H1 (cell line): ENCODE data around the gene ADPRM. TPM values are rescaled to one million over a fixed set of nuclear protein-coding genes. Genes with fewer than 3 reads are reported as not detected.
A peak's percentile ranks its signal among the peaks of the same experiment; 100 is the strongest.

ENCODE experiments used
- CTCF ChIA-PET: fragments of 300-600 bp; sonication (Branson Sonifier 250); formaldehyde crosslinking; loops from one replicate; lab custom pipeline; 2021; ENCODE audit not compliant: partially characterized antibody; lab: Charles Lee
- POLR2A ChIA-PET: fragments of 300-600 bp; sonication (Branson Sonifier 250); formaldehyde crosslinking; loops from one replicate; lab custom pipeline; 2021; ENCODE audit warnings: inconsistent platforms; ENCODE audit not compliant: partially characterized antibody; lab: Charles Lee
- DNase-seq, 2 experiments: peaks; one replicate each; pipeline versions ENCODE4 v3.0.0 to v3.0.0-alpha.2; 2010 to 2022; ENCODE audit warnings: low spot score in 2 of 2, low read depth in 1 of 2, mixed read lengths in 1 of 2
- FAIRE-seq: peaks from 2 replicates; lab custom pipeline; 2011; peaks lifted over from hg19 to GRCh38; lab: Jason Lieb, UNC
- H2AFZ ChIP-seq: 2 replicates; pipeline ENCODE4 v1.8.1; 2012; ENCODE audit warnings: low read length, inconsistent platforms
- H2AK5ac ChIP-seq: 2 replicates; pipeline ENCODE4 v1.6.1; 2013; ENCODE audit warnings: low read depth, low read length
- H2BK120ac ChIP-seq: replicated peaks from 2 replicates; pipeline ENCODE3; 2013; ENCODE audit warnings: low read depth, low read length, inconsistent platforms
- H2BK12ac ChIP-seq: 2 replicates; pipeline ENCODE4 v1.6.1; 2013; ENCODE audit warnings: low read depth, low read length
- H2BK15ac ChIP-seq: 2 replicates; pipeline ENCODE4 v1.6.1; 2013; ENCODE audit warnings: low read length
- H2BK20ac ChIP-seq: 2 replicates; pipeline ENCODE4 v1.6.1; 2013; ENCODE audit warnings: low read length
- H2BK5ac ChIP-seq: 2 replicates; pipeline ENCODE4 v1.6.1; 2013; ENCODE audit warnings: low read depth, low read length
- H3K14ac ChIP-seq: 2 replicates; pipeline ENCODE4 v1.6.1; 2013; ENCODE audit warnings: inconsistent platforms; ENCODE audit not compliant: insufficient read length
- H3K18ac ChIP-seq: 2 replicates; pipeline ENCODE4 v1.6.1; 2013; ENCODE audit warnings: low read length; ENCODE audit errors: extremely low read depth
- H3K23ac ChIP-seq: 2 replicates; pipeline ENCODE4 v1.6.1; 2013; ENCODE audit warnings: inconsistent platforms; ENCODE audit not compliant: insufficient read length
- H3K23me2 ChIP-seq: 2 replicates; pipeline ENCODE4 v1.6.1; 2013; ENCODE audit warnings: low read depth, low read length
- H3K27ac ChIP-seq: 2 replicates; pipeline ENCODE4 v1.6.1; 2011; ENCODE audit warnings: low read depth, low read length, inconsistent platforms
- H3K27me3 ChIP-seq, 4 experiments: replicated peaks in 1 of 4; 1 replicate in 1 of 4; 2 replicates in 3 of 4; pipeline versions ENCODE4 v1.6.1 to v1.8.1; 2011 to 2013; ENCODE audit warnings: low read length in 3 of 4, mild to moderate bottlenecking in 3 of 4, inconsistent platforms in 2 of 4, mixed read lengths in 2 of 4, moderate library complexity in 1 of 4; ENCODE audit not compliant: control insufficient read depth in 3 of 4, insufficient read depth in 3 of 4; ENCODE audit errors: extremely low read depth in 1 of 4
- H3K36me3 ChIP-seq, 4 experiments: 2 replicates each; pipeline versions ENCODE4 v1.6.1 to v1.8.1; 2011 to 2013; ENCODE audit warnings: mild to moderate bottlenecking in 4 of 4, low read length in 3 of 4, moderate library complexity in 2 of 4, control low read depth in 1 of 4, inconsistent platforms in 1 of 4; ENCODE audit not compliant: insufficient read depth in 4 of 4, control insufficient read depth in 2 of 4
- H3K4ac ChIP-seq: replicated peaks from 2 replicates; pipeline ENCODE3; 2013; ENCODE audit warnings: low read length, low read depth, mixed read lengths, inconsistent platforms; ENCODE audit not compliant: insufficient read length
- H3K4me1 ChIP-seq, 4 experiments: replicated peaks in 1 of 4; 1 replicate in 1 of 4; 2 replicates in 3 of 4; pipeline versions ENCODE4 v1.6.1 to v1.8.1; 2011 to 2013; ENCODE audit warnings: low read length in 3 of 4, inconsistent platforms in 2 of 4, mixed read lengths in 1 of 4; ENCODE audit not compliant: insufficient read depth in 4 of 4, control insufficient read depth in 3 of 4
- H3K4me2 ChIP-seq, 2 experiments: 2 replicates each; pipeline versions ENCODE4 v1.6.1 to v1.8.1; 2011 to 2013; ENCODE audit warnings: low read depth in 2 of 2, low read length in 2 of 2, control low read depth in 1 of 2, inconsistent platforms in 1 of 2, mild to moderate bottlenecking in 1 of 2; ENCODE audit not compliant: insufficient read depth in 1 of 2
- H3K4me3 ChIP-seq, 4 experiments: fragments of 200-600, 300-600 bp in 1 of 4; sonication (generic), shearing (Covaris generic), sonication (Bioruptor Twin) in 1 of 4; 2 replicates each; pipeline versions ENCODE4 v1.5.1 to v1.8.1; 2011 to 2016; ENCODE audit warnings: low read length in 4 of 4, low read depth in 3 of 4, control low read depth in 2 of 4, inconsistent platforms in 2 of 4, mild to moderate bottlenecking in 2 of 4, mixed read lengths in 1 of 4, moderate library complexity in 1 of 4; ENCODE audit not compliant: insufficient read depth in 2 of 4; ENCODE audit errors: extremely low read depth in 1 of 4
- H3K56ac ChIP-seq: replicated peaks from 2 replicates; pipeline ENCODE3; 2013; ENCODE audit warnings: low read depth, mild to moderate bottlenecking, mixed read lengths, low read length, inconsistent platforms; ENCODE audit not compliant: insufficient read length
- H3K79me1 ChIP-seq: 2 replicates; pipeline ENCODE4 v1.6.1; 2013; ENCODE audit warnings: low read depth, low read length, control low read depth
- H3K79me2 ChIP-seq, 2 experiments: 2 replicates each; pipeline versions ENCODE4 v1.6.1 to v1.8.1; 2012 to 2013; ENCODE audit warnings: low read length in 2 of 2, mild to moderate bottlenecking in 2 of 2, inconsistent platforms in 1 of 2; ENCODE audit not compliant: insufficient read depth in 2 of 2, control insufficient read depth in 1 of 2
- H3K9ac ChIP-seq, 4 experiments: replicated peaks in 1 of 4; 1 replicate in 1 of 4; 2 replicates in 3 of 4; pipeline versions ENCODE4 v1.6.1 to v1.8.1; 2011 to 2013; ENCODE audit warnings: low read depth in 3 of 4, low read length in 3 of 4, control low read depth in 2 of 4, mild to moderate bottlenecking in 2 of 4, moderate library complexity in 2 of 4, inconsistent platforms in 1 of 4; ENCODE audit errors: extremely low read depth in 1 of 4
- H3K9me3 ChIP-seq, 2 experiments: 2 replicates each; pipeline versions ENCODE4 v1.6.1 to v1.8.1; 2012 to 2013; ENCODE audit warnings: mild to moderate bottlenecking in 2 of 2, moderate library complexity in 2 of 2, control low read depth in 1 of 2, inconsistent platforms in 1 of 2, low read depth in 1 of 2, low read length in 1 of 2, mixed read lengths in 1 of 2; ENCODE audit not compliant: insufficient read depth in 2 of 2
- H4K20me1 ChIP-seq, 2 experiments: replicated peaks in 1 of 2; 2 replicates each; pipeline versions ENCODE3 to v1.8.1; 2011 to 2013; ENCODE audit warnings: inconsistent platforms in 2 of 2, low read length in 2 of 2, mild to moderate bottlenecking in 1 of 2; ENCODE audit not compliant: insufficient read depth in 2 of 2, control insufficient read depth in 1 of 2
- H4K5ac ChIP-seq: 2 replicates; pipeline ENCODE4 v1.6.1; 2013; ENCODE audit warnings: low read length, low read depth, mixed read lengths, inconsistent platforms; ENCODE audit not compliant: insufficient read length
- H4K8ac ChIP-seq: 2 replicates; pipeline ENCODE4 v1.8.0; 2013; ENCODE audit warnings: mild to moderate bottlenecking, moderate library complexity, low read length, inconsistent platforms; ENCODE audit not compliant: insufficient read depth; ENCODE audit errors: extremely low read depth
- H4K91ac ChIP-seq: replicated peaks from 2 replicates; pipeline ENCODE3; 2013; ENCODE audit warnings: low read length, mixed read lengths, inconsistent platforms; ENCODE audit not compliant: insufficient read length
- CBX5 ChIP-seq: fragments of 300-800, 300-1000 bp; sonication (generic); IDR thresholded peaks from 2 replicates; pipeline ENCODE4 v1.7.1; 2016; ENCODE audit warnings: antibody characterized with exemption, low read length, low read depth
- CHD2 ChIP-seq: IDR thresholded peaks from 2 replicates; pipeline ENCODE4 v1.6.1; 2012; ENCODE audit warnings: low read length, improper control_type of control experiment
- CREB1 ChIP-seq: IDR thresholded peaks from 2 replicates; pipeline ENCODE4 v1.6.1; 2012; ENCODE audit warnings: inconsistent platforms
- EP300 ChIP-seq, 2 experiments: IDR thresholded peaks; 1 replicate in 1 of 2; 2 replicates in 1 of 2; pipeline ENCODE4 v1.6.1; 2011 to 2012; ENCODE audit warnings: low read depth in 2 of 2, low read length in 2 of 2, mild to moderate bottlenecking in 2 of 2, borderline replicate concordance in 1 of 2, inconsistent platforms in 1 of 2, moderate library complexity in 1 of 2
- GABPA ChIP-seq: IDR thresholded peaks from 2 replicates; pipeline ENCODE4 v1.6.1; 2011; ENCODE audit warnings: mild to moderate bottlenecking, low read length, moderate library complexity, borderline replicate concordance; ENCODE audit not compliant: insufficient read depth
- HDAC2 ChIP-seq, 2 experiments: fragments of 300-600 bp in 1 of 2; sonication (generic) in 1 of 2; IDR thresholded peaks; 2 replicates each; pipeline ENCODE4 v1.6.1; 2011 to 2012; ENCODE audit warnings: low read depth in 2 of 2, low read length in 2 of 2, mild to moderate bottlenecking in 2 of 2, moderate library complexity in 2 of 2, borderline replicate concordance in 1 of 2, inconsistent platforms in 1 of 2
- KDM4A ChIP-seq: IDR thresholded peaks from one replicate; pipeline ENCODE4 v1.7.1; 2012; ENCODE audit warnings: low read depth, mild to moderate bottlenecking, moderate library complexity, low read length, inconsistent platforms; ENCODE audit not compliant: severe bottlenecking
- POU5F1 ChIP-seq: IDR thresholded peaks from 2 replicates; pipeline ENCODE4 v1.6.1; 2011; ENCODE audit warnings: low read depth, mild to moderate bottlenecking, low read length, moderate library complexity
- RAD21 ChIP-seq, 2 experiments: IDR thresholded peaks in 1 of 2; conservative IDR thresholded peaks in 1 of 2; 2 replicates each; pipeline ENCODE4 v1.6.1; 2011; ENCODE audit warnings: low read depth in 2 of 2, low read length in 2 of 2, improper control_type of control experiment in 1 of 2, inconsistent platforms in 1 of 2, mild to moderate bottlenecking in 1 of 2, moderate library complexity in 1 of 2
- SAP30 ChIP-seq: fragments of 300-600 bp; sonication (generic); IDR thresholded peaks from 2 replicates; pipeline ENCODE4 v1.7.1; 2012; ENCODE audit warnings: low read length, moderate library complexity, mild to moderate bottlenecking, inconsistent platforms; ENCODE audit not compliant: insufficient read depth, insufficient replicate concordance
- SP2 ChIP-seq: IDR thresholded peaks from 2 replicates; pipeline ENCODE4 v1.6.1; 2012; ENCODE audit warnings: mild to moderate bottlenecking, low read length, inconsistent platforms
- SP4 ChIP-seq: IDR thresholded peaks from 2 replicates; pipeline ENCODE4 v1.6.1; 2012; ENCODE audit warnings: low read length, inconsistent platforms
- SRF ChIP-seq: IDR thresholded peaks from 2 replicates; pipeline ENCODE4 v1.6.1; 2011; ENCODE audit warnings: mild to moderate bottlenecking, low read depth, low read length, moderate library complexity
- WGBS, 2 experiments: shearing (Covaris generic) in 1 of 2; methylation state at CpG; one replicate each; pipeline versions ENCODE4 v1.1.6 to v1.1.7; 2013 to 2015; ENCODE audit warnings: low lambda C conversion rate in 2 of 2, mixed read lengths in 2 of 2, inconsistent platforms in 1 of 2, low coverage in 1 of 2, missing lambda C conversion rate in 1 of 2; ENCODE audit not compliant: insufficient replicate concordance in 2 of 2, insufficient coverage in 1 of 2, insufficient read length in 1 of 2; ENCODE audit errors: extremely low coverage in 1 of 2, missing lambda C conversion rate in 1 of 2; 5-methylcytosine and 5-hydroxymethylcytosine counted together
- polyA plus RNA-seq, 7 experiments: library from polyadenylated mRNA; depleted of rRNA in 3 of 7; stranded (reverse) in 5 of 7; unstranded in 2 of 7; fragments of >200 nt in 5 of 7; fragments of 200-250 nt in 2 of 7; gene quantifications; 1 replicate in 5 of 7; 2 replicates in 1 of 7; 4 replicates in 1 of 7; pipeline versions ENCODE4 v1.2.1 to v1.2.3, GENCODE V29; 2011 to 2013; ENCODE audit warnings: missing spikeins in 2 of 7, mixed read lengths in 2 of 7
- total RNA-seq: library from RNA; stranded (reverse); fragmentation: NEBNext Ultra II Directional; extraction: Animal tissue kit (Norgen Biotek cat#: 25700); gene quantifications from 2 replicates; pipeline ENCODE4 v1.2.1, GENCODE V29; 2021

The ADPRM gene
- total and polyA plus RNA-seq, 2 of the 8 experiments (the other 6 are each of a cell fraction or from before 2014, with no cell fraction given) = 6.7 to 7.9 TPM

- Histone ChIP-seq H3K4me2 (peak overlapping the region; percentile 54 to 99; a peak in 3 of 4 replicates), H2BK15ac (0 out of 2 replicates have a peak overlapping the region, but pooled peaks have one; percentile 31), H2BK120ac (no peak overlapping the region)
- TF ChIP-seq CREB1 (no peak), CHD2 (no peak), SP2 (no peak), RAD21 (IDR thresholded peaks at IDR 0.05 in 1 of 2, conservative IDR thresholded peaks at IDR 0.05 in 1 of 2; ENCODE audit: low read depth in 2 of 2, low read length in 2 of 2) (no peak), CBX5 (no peak), EP300 (IDR thresholded peaks at IDR 0.05; ENCODE audit: borderline replicate concordance in 1 of 2, low read depth in 2 of 2, low read length in 2 of 2) (no peak), GABPA (no peak), HDAC2 (IDR thresholded peaks at IDR 0.05; ENCODE audit: borderline replicate concordance in 1 of 2, low read depth in 2 of 2, low read length in 2 of 2) (no peak), SP4 (no peak), SAP30 (no peak), KDM4A (no peak), POU5F1 (no peak), SRF (no peak)
These were observed 59.2 kb downstream of the ADPRM start for GRCh38 chr17:10756619-10757018.

More at GRCh38 chr17:10756619-10757018, 59.2 kb downstream of the ADPRM start:
- Histone ChIP-seq H3K4me3 (no peak overlapping the region), H4K20me1 (no peaks in the 10 kb centered on the region), H3K23ac (no peak overlapping the region), H2BK5ac (no peak overlapping the region), H3K27me3 (no peaks in the 10 kb centered on the region), H3K23me2 (peaks cover 4% of the 10 kb centered on the region; the same call in 1 of the 2 replicates), H3K4me1 (peaks cover 9 to 20% (median 14%) of the 10 kb centered on the region in 4 experiments), H2BK12ac (peak overlapping the region; percentile 6; the same call in 1 of the 2 replicates), H4K91ac (peak overlapping the region; percentile 39), H3K36me3 (no peaks in the 10 kb centered on the region), H3K9me3 (no peaks in the 10 kb centered on the region), H3K4ac (peak overlapping the region; percentile 63), H3K79me2 (no peaks in the 10 kb centered on the region), H2BK20ac (0 out of 2 replicates have a peak overlapping the region, but pooled peaks have one; percentile 15), H3K14ac (no peak overlapping the region), H3K18ac (no peak overlapping the region), H2AFZ (no peak overlapping the region), H3K27ac (no peak overlapping the region), H3K79me1 (no peaks in the 10 kb centered on the region), H2AK5ac (no peak overlapping the region), H3K9ac (no peak overlapping the region), H4K5ac (no peak overlapping the region), H4K8ac (no peak overlapping the region), H3K56ac (no peak overlapping the region)
- ChIA-PET POLR2A (interaction anchor here (1.1 kb wide), 1 partner anchor 85 kb away, joined by 4 read pairs; no protein-coding TSS in a partner anchor), CTCF (interaction anchor here (1.2 to 4.0 kb wide), 3 partner anchors 16 to 139 kb away, joined by 4 to 29 read pairs (median 19); no protein-coding TSS in a partner anchor)
- DNase-seq (no peak), FAIRE-seq (no peak)
- 90% methylated on average over 2 of the region's 2 CpGs; no CpG with 5 or more reads in 1 of the 2 experiments for WGBS, 2 experiments
